ENCODE measurements around the gene RPL19.

GRCh38 chr17:39183720-39184119, 16.4 kb upstream of the RPL19 start:
- no peak for TF ChIP-seq CTCF (IDR thresholded peaks at IDR 0.05; ENCODE audit: borderline replicate concordance, extremely low read depth, low read length, poor library complexity, severe bottlenecking)
- no peak for TF ChIP-seq EZH2 (IDR thresholded peaks at IDR 0.05; ENCODE audit: borderline replicate concordance, low read depth, low read length, severe bottlenecking)
